Left lung (tissue), 10 donors: ENCODE data around the gene KRT80. TPM values are rescaled to one million over a fixed set of nuclear protein-coding genes. Genes with fewer than 3 reads are reported as not detected.

Experiments used
- ATAC-seq: fragments of 200-7000 bp; cut with Tn5 transposase; one replicate; pipeline ENCODE4 v1.9.1; 2020; ENCODE audit warnings: moderate library complexity
- DNase-seq, 4 donors: peaks; one replicate each; pipeline ENCODE4 v3.0.0-alpha.2; 2013 to 2020
- H3K27ac ChIP-seq, 2 donors: fragments of 200-600 bp; sonication (generic) in 1 of 2; one replicate each; pipeline versions ENCODE4 v1.5.0 to v1.8.0; 2020 to 2021
- H3K27me3 ChIP-seq, 2 donors: fragments of 200-600 bp; sonication (generic) in 1 of 2; one replicate each; pipeline versions ENCODE4 v1.5.0 to v1.8.0; 2020 to 2021
- H3K36me3 ChIP-seq, 2 donors: fragments of 200-600 bp; sonication (generic) in 1 of 2; one replicate each; pipeline versions ENCODE4 v1.5.0 to v1.8.0; 2020 to 2021
- H3K4me1 ChIP-seq, 2 donors: fragments of 200-600 bp; one replicate each; pipeline ENCODE4 v1.8.0; 2021
- H3K4me3 ChIP-seq, 2 donors: fragments of 200-600 bp; sonication (generic) in 1 of 2; one replicate each; pipeline versions ENCODE4 v1.5.0 to v1.8.0; 2020 to 2021; ENCODE audit warnings: mild to moderate bottlenecking in 1 of 2
- H3K9me3 ChIP-seq, 2 donors: fragments of 200-600 bp; sonication (generic) in 1 of 2; one replicate each; pipeline versions ENCODE4 v1.5.0 to v1.8.0; 2020 to 2021
- CTCF ChIP-seq, 2 donors: fragments of 200-600 bp; sonication (generic) in 1 of 2; IDR thresholded peaks; one replicate each; pipeline versions ENCODE4 v1.5.0 to v1.8.0; 2021; ENCODE audit warnings: antibody characterized with exemption in 2 of 2
- intact Hi-C, 2 donors: fragments of 100-400 bp; cut with DNase I; formaldehyde crosslinking; loops; one replicate each; pipeline versions ENCODE4 v1.11.2 to v1.14.2; 2022
- polyA plus RNA-seq, 6 donors: library from polyadenylated mRNA; unstranded; fragments of 120-200 nt; gene quantifications; one replicate each; pipeline ENCODE4 v1.2.1, GENCODE V29; 2013; ENCODE audit not compliant: insufficient read length in 6 of 6
- total RNA-seq, 2 donors: library from RNA; stranded (reverse); fragmentation: NEBNext Ultra II Directional; extraction: Animal tissue kit (Norgen Biotek cat#: 25700); gene quantifications; one replicate each; pipeline ENCODE4 v1.2.1, GENCODE V29; 2021
- donor health status: DM: no; HTN: yes; CAD: no.
- donor health status: DM: no; HTN: no; CAD: no.

KRT80 gene
- total and polyA plus RNA-seq, 8 donors: 0.59 to 30.1 (median 0.93) TPM

- Histone ChIP-seq H3K27me3 (no peaks in the 10 kb centered on the region), H3K4me1 (peaks cover 19 to 40% of the 10 kb centered on the region in 2 donors), H3K4me3 (no peak overlapping the region), H3K9me3 (no peaks in the 10 kb centered on the region), H3K27ac (peak overlapping the region in 1 of 2 donors; percentile 89), H3K36me3 (no peaks in the 10 kb centered on the region)
- no peak for TF ChIP-seq CTCF (IDR thresholded peaks at IDR 0.05)
- intact Hi-C loops: no loop called here
- DNase-seq (peak in 1 of 4 donors; percentile 68), ATAC-seq (no peak)
These were observed 46.4 kb downstream of the KRT80 start for GRCh38 chr12:52145228-52146088.

- H3K4me3 ChIP-seq: no peak overlapping the region
- no peaks in the 10 kb centered on the region for H3K36me3 ChIP-seq
- no peak overlapping the region for H3K27ac ChIP-seq
- DNase-seq (peak in 1 of 4 donors; percentile 71), ATAC-seq (no peak)
- H3K27me3 ChIP-seq: no peaks in the 10 kb centered on the region
- no peaks in the 10 kb centered on the region for H3K9me3 ChIP-seq
- TF ChIP-seq CTCF (IDR thresholded peaks at IDR 0.05): no peak
- intact Hi-C loops: no loop called here
- peaks cover 19 to 33% of the 10 kb centered on the region in 2 donors for H3K4me1 ChIP-seq
These were observed 47.1 kb downstream of the KRT80 start for GRCh38 chr12:52144512-52145227.

GRCh38 chr12:52142431-52142830 is 49.4 kb downstream of the KRT80 start:
- intact Hi-C loops: no loop called here
- H3K27ac ChIP-seq: no peak overlapping the region
- no peak overlapping the region for H3K4me3 ChIP-seq
- no peak for ATAC-seq
- H3K36me3 ChIP-seq: no peaks in the 10 kb centered on the region
- H3K27me3 ChIP-seq: no peaks in the 10 kb centered on the region
- H3K4me1 ChIP-seq: peaks cover 4 to 14% of the 10 kb centered on the region in 2 donors
- peak in 1 of 4 donors; percentile 39 for DNase-seq
- no peak for TF ChIP-seq CTCF (IDR thresholded peaks at IDR 0.05)
- no peaks in the 10 kb centered on the region for H3K9me3 ChIP-seq

GRCh38 chr12:52141875-52142274 is 49.9 kb downstream of the KRT80 start:
- TF ChIP-seq CTCF (IDR thresholded peaks at IDR 0.05): no peak
- no peaks in the 10 kb centered on the region for H3K27me3 ChIP-seq
- intact Hi-C loops: no loop called here
- ATAC-seq (no peak), DNase-seq (peak in 1 of 4 donors; percentile 54)
- H3K4me1 ChIP-seq: peaks cover 3 to 8% of the 10 kb centered on the region in 2 donors
- H3K36me3 ChIP-seq: no peaks in the 10 kb centered on the region
- H3K4me3 ChIP-seq: no peak overlapping the region
- H3K9me3 ChIP-seq: no peaks in the 10 kb centered on the region
- H3K27ac ChIP-seq: no peak overlapping the region

- Histone ChIP-seq H3K27me3 (no peaks in the 10 kb centered on the region), H3K27ac (no peak overlapping the region), H3K4me3 (no peak overlapping the region), H3K36me3 (no peaks in the 10 kb centered on the region), H3K4me1 (peaks cover 2 to 3% of the 10 kb centered on the region in 2 donors), H3K9me3 (no peaks in the 10 kb centered on the region)
- intact Hi-C loops: no loop called here
- TF ChIP-seq CTCF (IDR thresholded peaks at IDR 0.05): no peak
- DNase-seq (no peak), ATAC-seq (no peak)
These were observed 50.5 kb downstream of the KRT80 start for GRCh38 chr12:52141306-52141705.
